Rectal smooth muscle tissue (tissue), 1 donor: ENCODE results near the gene MPV17L2.
"Not testable (repeated sequence)": the region's sequence is repeated elsewhere in the genome, so short reads cannot be mapped to it uniquely, and the experiment has no call there.

Experiments
- H3K27ac ChIP-seq: one replicate; pipeline ENCODE4 v1.7.0; 2013; ENCODE audit warnings: low read depth, low read length, inconsistent platforms
- H3K27me3 ChIP-seq: one replicate; pipeline ENCODE4 v1.7.0; 2013; ENCODE audit warnings: low read length; ENCODE audit not compliant: control insufficient read depth, insufficient read depth
- H3K36me3 ChIP-seq: one replicate; pipeline ENCODE4 v1.7.0; 2013; ENCODE audit warnings: low read length; ENCODE audit not compliant: control insufficient read depth, insufficient read depth
- H3K4me1 ChIP-seq: one replicate; pipeline ENCODE4 v1.7.0; 2013; ENCODE audit warnings: low read length; ENCODE audit not compliant: control insufficient read depth, insufficient read depth
- H3K4me3 ChIP-seq: one replicate; pipeline ENCODE4 v1.7.0; 2013; ENCODE audit warnings: low read length
- H3K9ac ChIP-seq: one replicate; pipeline ENCODE4 v1.7.0; 2013; ENCODE audit warnings: low read length

Gene MPV17L2

DNA sequence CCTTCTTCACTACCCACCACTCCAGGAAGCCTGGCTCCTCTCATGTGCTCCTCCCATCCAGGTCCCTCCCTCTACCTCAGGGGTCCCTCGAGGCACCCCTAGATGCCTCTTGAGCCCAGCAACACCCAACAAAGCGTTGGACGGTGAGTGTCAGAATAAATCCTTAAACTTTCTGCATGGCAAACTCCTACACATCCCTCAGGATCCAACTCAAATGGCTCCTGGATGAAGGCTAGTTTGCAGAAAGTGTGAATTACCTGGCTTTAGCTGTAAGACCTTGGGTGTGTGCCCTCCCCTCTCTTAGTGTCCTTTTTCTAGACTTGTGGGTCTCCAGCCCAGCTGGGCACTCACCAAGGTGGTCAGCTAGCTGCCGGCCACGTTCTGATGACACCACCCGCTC is 5.4 kb downstream of the MPV17L2 start:
- Histone ChIP-seq H3K36me3 (peaks cover 7% of the 10 kb centered on the region), H3K4me1 (peaks cover 14% of the 10 kb centered on the region), H3K27me3 (no peaks in the 10 kb centered on the region), H3K9ac (no peak overlapping the region), H3K4me3 (no peak overlapping the region), H3K27ac (no peak overlapping the region)

DNA sequence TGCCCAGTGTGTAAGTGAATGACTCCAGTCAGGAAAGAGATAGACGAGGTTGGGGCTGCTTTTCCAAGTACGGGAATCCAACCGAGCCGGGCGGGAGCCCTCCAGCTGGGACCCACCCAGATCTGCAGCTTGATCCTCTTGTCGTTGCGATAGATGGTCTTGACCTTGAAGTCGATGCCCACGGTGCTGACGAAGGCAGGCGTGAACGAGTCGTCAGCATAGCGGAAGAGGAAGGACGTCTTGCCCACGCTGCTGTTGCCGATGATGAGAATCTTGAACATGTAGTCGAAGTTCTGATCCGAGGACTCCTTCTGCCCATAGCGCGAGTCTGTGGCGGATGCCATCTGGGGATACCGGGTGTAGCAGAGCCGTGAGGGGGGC is 9.4 kb downstream of the MPV17L2 start:
- no peak overlapping the region for H3K27ac ChIP-seq
- H3K4me3 ChIP-seq, result no peak overlapping the region
- peaks cover 2% of the 10 kb centered on the region for H3K36me3 ChIP-seq
- peaks cover 14% of the 10 kb centered on the region for H3K4me1 ChIP-seq
- H3K9ac ChIP-seq, result no peak overlapping the region
- H3K27me3 ChIP-seq, result no peaks in the 10 kb centered on the region

DNA sequence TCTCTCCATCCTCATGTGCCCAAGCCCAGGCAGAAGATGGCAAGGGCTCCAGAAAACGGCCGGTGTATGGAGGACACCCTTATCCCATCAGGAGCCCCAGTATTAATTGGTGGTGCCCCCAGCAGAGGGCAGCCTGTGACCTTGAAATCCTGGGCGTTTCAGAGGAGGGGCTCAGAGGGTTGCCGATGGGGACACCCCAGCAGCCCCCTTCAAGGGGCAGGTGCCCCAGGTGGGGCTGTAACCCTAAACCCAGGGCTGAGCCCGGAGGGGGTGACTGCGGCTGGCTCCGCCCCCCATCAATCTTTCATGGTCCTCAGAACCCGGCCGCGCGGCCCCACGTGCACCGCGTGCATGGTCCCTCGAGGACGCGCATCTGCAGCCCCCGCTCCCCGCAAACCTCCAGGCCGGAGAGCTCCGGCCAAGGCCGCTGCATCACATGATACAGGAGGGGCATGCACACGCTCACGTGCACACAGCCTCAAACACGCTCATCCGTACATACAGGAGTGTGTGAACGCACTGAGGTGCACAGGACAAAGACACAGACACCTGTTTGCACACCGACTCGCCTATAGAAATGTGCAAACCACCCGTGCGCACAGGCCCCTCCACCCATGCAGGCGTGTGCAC is 9.9 kb downstream of the MPV17L2 start:
- Histone ChIP-seq H3K27ac (no peak overlapping the region), H3K4me1 (peaks cover 14% of the 10 kb centered on the region), H3K27me3 (no peaks in the 10 kb centered on the region), H3K36me3 (peaks cover 2% of the 10 kb centered on the region), H3K9ac (no peak overlapping the region), H3K4me3 (peak overlapping the region; percentile 90)

DNA sequence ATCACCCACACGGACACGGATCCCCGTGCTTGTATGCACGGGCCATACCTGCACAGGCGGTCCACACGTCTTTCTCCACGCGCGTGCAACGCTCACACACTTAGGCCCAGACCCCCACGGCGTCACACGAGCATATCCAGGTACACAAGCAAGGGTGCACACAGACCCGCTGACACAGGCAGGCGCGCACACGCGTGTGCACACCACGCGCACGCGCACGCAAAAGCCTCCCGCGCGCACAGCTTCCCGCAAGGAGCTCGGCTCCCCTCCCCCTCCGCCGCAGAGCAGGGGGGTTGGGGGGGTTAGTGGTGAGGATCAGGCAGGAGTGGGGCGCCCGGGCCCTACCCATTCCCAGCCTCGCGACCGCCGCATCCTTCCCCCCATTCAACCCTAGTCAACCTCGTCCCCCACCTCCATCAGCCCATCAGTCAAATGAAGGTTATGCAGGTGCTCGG is 10.4 kb downstream of the MPV17L2 start:
- H3K27me3 ChIP-seq, result no peaks in the 10 kb centered on the region
- H3K4me1 ChIP-seq, result peaks cover 14% of the 10 kb centered on the region
- H3K36me3 ChIP-seq, result peaks cover 2% of the 10 kb centered on the region
- H3K4me3 ChIP-seq, result peak overlapping the region; percentile 90
- peak overlapping the region; percentile 79 for H3K27ac ChIP-seq
- peak overlapping the region; percentile 18 for H3K9ac ChIP-seq

DNA sequence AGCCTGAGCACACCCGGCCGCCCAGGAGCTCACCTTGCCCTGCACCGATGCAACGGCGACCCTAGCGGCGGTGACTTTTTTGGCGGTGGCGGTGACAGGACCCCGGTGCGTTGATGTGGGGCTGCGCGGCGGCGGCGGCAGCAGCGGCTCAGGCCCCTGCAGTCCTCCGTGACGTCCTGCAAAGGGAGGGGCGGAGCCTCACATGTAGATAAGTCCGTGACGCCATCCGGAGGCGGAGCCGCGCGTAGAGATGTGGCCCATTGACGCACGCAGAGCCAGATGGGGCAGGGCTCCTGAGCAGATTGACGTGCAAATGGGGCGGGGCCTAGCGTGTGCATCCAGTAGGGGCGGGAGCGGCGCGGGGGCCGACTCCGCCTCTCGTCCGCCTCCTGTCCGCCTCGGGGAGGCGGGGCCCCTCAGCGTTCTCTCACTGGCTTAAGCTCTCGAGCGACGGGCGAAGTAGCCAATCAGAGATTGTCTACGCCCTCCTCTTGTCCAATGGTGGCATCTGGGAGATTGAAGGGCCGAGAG is 10.9 kb downstream of the MPV17L2 start, which contains the start of gene RAB3A:
Gene RAB3A (minus strand): TSS at position 180 of the 531 bp plus-strand sequence. CDS start 1,302 bp downstream, outside the sequence.
- Histone ChIP-seq H3K27ac (peak within 1 kb of the TSS; percentile 97), H3K4me1 (peaks cover 14% of the 10 kb centered on the region), H3K36me3 (no peaks in the 10 kb centered on the region)

DNA sequence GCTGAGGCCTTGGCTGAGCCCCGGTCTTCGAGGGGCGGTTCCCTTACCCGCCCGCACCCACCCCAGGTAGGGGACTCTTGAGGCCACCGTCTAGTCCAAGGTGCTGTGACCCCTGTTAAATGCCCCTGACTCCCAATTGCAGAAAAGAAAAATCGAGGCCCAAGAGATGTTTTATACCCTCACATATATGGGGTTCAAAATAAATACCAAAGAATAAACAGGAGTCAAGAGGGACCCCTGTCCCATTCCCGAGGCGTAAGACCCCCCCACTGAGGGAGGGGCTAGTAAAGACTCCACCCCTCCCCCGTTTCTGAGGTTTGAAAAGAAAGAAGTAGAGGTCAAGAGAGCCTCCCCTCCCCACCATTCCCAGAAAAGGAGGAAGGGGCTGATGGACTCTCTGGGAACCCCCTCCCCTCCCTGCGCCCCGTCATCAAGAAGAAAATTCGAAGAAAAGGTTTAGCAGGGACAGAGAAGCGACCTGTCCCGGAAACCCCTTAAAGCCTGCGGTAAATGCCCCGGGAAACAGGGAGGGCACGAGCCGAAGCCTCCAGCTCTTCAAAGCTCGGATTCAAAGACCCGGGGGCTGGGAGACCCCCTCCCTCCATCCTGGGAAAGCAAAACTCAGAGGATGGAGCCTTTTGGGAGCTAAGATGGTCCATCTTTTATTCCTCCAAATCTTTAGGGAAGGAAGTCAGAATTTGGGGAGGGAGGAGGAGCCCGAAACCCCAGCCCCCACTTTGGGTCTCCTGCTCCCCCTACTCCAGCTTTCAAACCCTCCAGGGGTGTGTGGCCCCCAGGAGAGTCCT is 11.6 kb downstream of the MPV17L2 start:
- Histone ChIP-seq H3K4me3 (peak overlapping the region; percentile 75), H3K4me1 (peaks cover 14% of the 10 kb centered on the region), H3K9ac (peak overlapping the region; percentile 82), H3K27ac (peak overlapping the region; percentile 97), H3K36me3 (no peaks in the 10 kb centered on the region), H3K27me3 (no peaks in the 10 kb centered on the region)

More for the DNA sequence above, 10.9 kb downstream of the MPV17L2 start, which contains the start of gene RAB3A:
- peak within 1 kb of the TSS; percentile 90 for H3K4me3 ChIP-seq
- H3K27me3 ChIP-seq, result no peaks in the 10 kb centered on the region
- H3K9ac ChIP-seq, result peak within 1 kb of the TSS; percentile 82

DNA sequence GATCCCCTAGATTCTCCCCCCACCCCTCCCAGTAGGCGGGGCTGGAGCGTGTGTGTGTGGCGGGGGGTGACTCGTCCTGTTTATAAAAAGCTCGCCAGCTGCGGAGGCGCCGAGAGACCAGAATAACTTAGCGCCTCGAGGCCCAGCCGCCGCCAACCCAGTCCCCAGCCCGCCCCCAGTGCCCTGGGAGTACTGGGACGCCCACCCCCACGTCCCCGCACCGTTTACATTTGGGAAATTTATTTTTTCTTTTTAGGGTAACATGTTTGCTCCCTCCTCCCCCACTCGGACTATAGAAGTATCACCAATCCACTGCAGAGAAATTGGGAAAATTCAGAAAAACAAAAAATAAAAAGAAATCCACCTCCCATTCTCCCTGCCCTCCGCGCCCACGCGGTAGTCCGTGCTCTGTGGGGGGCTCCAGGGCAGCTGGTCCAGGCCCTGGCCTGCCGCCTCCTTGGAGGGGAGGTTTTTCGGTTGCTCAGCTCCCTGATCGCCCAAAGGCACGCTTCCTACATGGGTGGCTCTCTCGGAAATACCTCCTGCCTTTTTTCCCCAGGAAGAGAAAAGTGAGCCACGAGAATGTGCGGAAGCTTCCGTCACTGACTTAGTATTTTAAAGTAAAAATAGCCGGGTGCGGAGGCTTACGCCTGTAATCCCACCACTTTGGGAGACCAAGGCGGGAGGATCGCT is 12.3 kb downstream of the MPV17L2 start:
- peaks cover 14% of the 10 kb centered on the region for H3K4me1 ChIP-seq
- H3K4me3 ChIP-seq, result peak overlapping the region; percentile 75
- peak overlapping the region; percentile 97 for H3K27ac ChIP-seq
- H3K9ac ChIP-seq, result peak overlapping the region; percentile 82
- no peaks in the 10 kb centered on the region for H3K36me3 ChIP-seq
- no peaks in the 10 kb centered on the region for H3K27me3 ChIP-seq

DNA sequence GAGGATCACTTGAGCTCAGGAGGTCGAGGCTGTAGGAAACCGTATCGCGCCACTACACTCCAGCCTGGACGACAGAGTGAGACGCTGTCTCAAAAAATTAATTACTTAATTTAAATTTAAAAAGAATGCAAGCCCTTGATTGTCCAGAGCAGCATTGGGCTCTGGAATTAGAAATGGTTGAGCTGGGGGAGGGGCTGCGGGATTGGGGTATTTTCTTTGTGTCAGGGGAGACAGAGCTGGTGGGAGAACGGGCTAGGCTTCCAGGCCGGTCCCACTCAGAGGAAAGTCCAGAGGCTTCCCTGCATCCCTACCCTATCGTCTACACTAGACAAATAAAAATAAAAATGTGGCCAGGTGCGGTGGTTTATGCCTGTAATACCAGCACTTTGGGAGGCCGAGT is 13.0 kb downstream of the MPV17L2 start:
- Histone ChIP-seq H3K36me3 (no peaks in the 10 kb centered on the region), H3K27me3 (no peaks in the 10 kb centered on the region), H3K27ac (no peak overlapping the region), H3K9ac (no peak overlapping the region), H3K4me3 (peak overlapping the region; percentile 75), H3K4me1 (peaks cover 14% of the 10 kb centered on the region)

DNA sequence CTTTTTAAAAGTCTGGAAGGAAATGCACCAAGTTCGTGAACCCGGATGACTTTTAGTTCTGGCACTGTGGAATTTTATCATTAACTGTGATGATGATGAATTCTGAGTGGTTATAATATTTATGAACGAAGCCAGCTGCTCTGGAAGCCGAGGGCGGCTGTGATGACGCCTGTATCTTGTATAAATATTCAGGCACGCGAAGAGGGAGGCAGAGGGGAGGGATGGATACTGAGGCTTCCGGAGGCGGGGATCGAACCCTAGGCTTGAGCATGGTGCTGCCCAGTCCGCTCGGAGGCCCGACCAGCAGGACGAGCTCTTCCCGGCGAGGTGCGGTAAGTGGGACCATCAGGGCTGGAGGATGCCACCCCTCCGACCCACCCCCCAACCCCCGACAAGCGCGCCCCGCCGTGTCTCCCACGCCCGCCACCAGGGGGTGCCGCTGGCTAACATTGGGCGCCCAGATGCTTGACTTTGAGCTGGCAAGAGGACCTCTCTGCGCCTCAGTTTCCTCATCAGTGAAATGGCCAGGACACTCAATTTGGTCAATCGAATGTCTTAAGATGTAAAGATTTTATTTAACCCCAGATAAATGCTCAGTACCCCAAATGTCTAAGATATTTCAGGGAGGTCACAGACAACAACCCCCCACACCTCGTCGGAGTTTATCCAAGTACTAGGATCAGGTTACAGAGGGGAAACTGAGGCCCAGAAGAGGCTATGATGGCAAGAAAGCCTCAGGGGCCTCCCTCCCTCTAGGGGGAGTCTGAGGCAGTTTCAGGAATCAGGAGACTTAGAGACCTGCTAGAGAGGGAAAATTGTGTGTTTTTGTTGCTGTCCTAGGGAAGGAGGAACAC is 15.3 kb downstream of the MPV17L2 start:
- no peaks in the 10 kb centered on the region for H3K27me3 ChIP-seq
- no peak overlapping the region for H3K9ac ChIP-seq
- H3K4me3 ChIP-seq, result no peak overlapping the region
- H3K36me3 ChIP-seq, result no peaks in the 10 kb centered on the region
- H3K27ac ChIP-seq, result no peak overlapping the region
- peaks cover 10% of the 10 kb centered on the region for H3K4me1 ChIP-seq

DNA sequence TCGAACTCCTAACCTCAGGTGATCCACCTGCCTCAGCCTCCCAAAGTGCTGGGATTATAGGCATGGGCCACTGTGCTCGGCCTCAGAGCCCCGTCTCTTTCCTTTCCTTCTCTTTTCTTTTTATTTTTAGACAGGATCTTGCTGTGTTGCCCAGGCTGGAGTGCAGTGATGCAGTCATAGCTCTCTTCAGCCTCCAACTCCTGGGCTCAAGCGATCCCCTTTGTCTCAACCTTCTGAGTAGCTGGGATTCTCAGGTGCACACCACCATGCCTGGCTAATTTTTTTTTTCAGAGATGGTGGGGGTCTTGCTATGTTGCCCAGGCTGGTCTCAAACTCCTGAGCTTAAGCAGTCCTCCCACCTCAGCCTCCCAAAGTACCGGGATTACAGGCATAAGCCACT is 16.9 kb downstream of the MPV17L2 start:
- not testable (repeated sequence) for H3K4me3 ChIP-seq, H3K36me3 ChIP-seq, H3K27ac ChIP-seq, H3K9ac ChIP-seq, H3K27me3 ChIP-seq, H3K4me1 ChIP-seq

DNA sequence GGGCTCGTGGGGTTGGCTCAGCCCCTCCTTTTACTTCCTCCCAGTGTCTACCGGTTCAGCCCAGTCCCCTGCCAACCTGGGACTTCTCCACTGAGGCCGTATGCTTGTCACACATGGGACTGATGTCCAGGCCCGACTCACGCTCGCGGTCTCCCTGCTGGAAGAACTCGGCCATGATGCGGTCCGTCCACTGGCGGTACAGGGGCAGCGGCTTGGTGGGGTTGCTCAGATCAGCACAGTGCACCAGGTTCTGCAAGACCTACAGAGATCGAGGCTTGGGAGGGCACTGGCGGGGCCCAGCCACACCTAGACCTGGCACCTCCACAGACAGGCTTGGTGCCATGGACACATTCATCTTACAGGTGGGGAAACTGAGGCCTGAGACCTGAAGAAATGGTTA is 18.7 kb downstream of the MPV17L2 start:
- Histone ChIP-seq H3K4me1 (no peaks in the 10 kb centered on the region), H3K36me3 (no peaks in the 10 kb centered on the region), H3K27me3 (no peaks in the 10 kb centered on the region), H3K9ac (no peak overlapping the region), H3K4me3 (no peak overlapping the region), H3K27ac (no peak overlapping the region)
